Measurements from ENCODE around the gene PTPRD.

PTPRD gene

DNA sequence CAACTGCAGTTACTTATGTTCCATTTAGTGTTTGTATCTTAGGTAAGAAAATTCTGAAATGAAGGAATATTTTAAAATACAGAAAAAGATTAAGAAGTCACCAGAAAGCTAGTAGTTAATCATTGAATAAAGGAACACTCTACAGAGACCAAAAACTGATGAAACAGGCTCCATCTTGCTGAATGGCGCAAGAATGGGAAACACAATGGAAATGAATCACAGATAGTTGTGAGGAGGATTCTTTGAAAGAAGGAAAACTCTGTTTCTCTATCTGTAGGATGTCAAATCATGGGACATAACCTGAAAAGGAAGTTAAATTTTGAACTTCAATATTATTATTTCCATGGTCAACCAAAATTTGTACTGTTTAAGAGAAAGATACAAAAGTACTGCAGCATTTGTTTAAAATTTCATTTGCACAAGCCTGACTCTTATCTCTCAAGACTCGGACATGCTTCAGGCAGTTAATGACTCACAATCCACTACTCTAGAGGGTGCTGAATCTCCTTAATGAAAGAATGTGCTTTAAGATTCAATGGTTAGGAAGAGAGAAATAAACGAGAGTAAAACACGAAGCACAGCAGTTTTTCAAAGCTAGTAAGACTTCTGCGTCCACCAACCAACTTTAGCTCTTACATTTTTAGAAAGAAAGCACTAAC is 1748.8 kb downstream of the PTPRD start:
- Histone ChIP-seq H3K27ac (ENCODE audit: low read depth, low read length) (no peak overlapping the region), H3K9me3 (ENCODE audit: control insufficient read depth, insufficient read depth, low read length) (no peaks in the 10 kb centered on the region), H3K4me1 (ENCODE audit: control insufficient read depth, low read length) (no peaks in the 10 kb centered on the region), H4K20me1 (ENCODE audit: control insufficient read depth, insufficient read depth, low read depth, low read length) (no peaks in the 10 kb centered on the region), H3K36me3 (ENCODE audit: control insufficient read depth, low read length) (no peaks in the 10 kb centered on the region), H3K79me2 (ENCODE audit: control insufficient read depth, low read length) (no peaks in the 10 kb centered on the region), H3K9me2 (replicated peaks; ENCODE audit: control insufficient read depth, low read length) (no peaks in the 10 kb centered on the region), H3K4me3 (ENCODE audit: low read length) (no peak overlapping the region), H3F3A (ENCODE audit: control insufficient read depth, insufficient read depth) (no peaks in the 10 kb centered on the region), H3K27me3 (ENCODE audit: control insufficient read depth, low read length) (no peaks in the 10 kb centered on the region), H3K4me2 (ENCODE audit: low read length) (no peak overlapping the region)
- TF ChIP-seq EZH2phosphoT487 (IDR thresholded peaks at IDR 0.05; ENCODE audit: borderline replicate concordance, low read length): no peak
- TF ChIP-seq, protein P1, sequence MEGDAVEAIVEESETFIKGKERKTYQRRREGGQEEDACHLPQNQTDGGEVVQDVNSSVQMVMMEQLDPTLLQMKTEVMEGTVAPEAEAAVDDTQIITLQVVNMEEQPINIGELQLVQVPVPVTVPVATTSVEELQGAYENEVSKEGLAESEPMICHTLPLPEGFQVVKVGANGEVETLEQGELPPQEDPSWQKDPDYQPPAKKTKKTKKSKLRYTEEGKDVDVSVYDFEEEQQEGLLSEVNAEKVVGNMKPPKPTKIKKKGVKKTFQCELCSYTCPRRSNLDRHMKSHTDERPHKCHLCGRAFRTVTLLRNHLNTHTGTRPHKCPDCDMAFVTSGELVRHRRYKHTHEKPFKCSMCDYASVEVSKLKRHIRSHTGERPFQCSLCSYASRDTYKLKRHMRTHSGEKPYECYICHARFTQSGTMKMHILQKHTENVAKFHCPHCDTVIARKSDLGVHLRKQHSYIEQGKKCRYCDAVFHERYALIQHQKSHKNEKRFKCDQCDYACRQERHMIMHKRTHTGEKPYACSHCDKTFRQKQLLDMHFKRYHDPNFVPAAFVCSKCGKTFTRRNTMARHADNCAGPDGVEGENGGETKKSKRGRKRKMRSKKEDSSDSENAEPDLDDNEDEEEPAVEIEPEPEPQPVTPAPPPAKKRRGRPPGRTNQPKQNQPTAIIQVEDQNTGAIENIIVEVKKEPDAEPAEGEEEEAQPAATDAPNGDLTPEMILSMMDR (IDR thresholded peaks at IDR 0.05; ENCODE audit: low read depth, low read length, poor library complexity, severe bottlenecking): no peak

DNA sequence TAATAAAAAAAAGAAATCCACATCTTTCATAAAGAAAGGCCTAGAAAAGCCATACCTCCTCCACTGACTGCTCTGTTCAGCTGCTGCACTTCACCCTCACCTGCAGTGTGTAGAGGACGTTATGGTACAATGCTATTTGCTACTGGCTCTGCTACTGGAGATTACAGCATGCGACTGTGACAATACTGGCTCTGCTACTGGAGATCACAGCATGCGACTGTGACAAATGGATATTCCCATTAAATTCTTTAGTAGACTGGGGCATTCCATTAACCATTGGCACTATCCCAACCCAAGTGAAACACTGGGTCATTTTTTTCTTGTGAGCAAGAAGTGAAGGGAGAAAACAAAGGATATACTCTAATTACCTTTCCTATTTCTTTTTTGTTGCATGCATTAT is 1749.7 kb downstream of the PTPRD start:
- Histone ChIP-seq H3F3A (ENCODE audit: control insufficient read depth, insufficient read depth) (no peaks in the 10 kb centered on the region), H3K79me2 (ENCODE audit: control insufficient read depth, low read length) (no peaks in the 10 kb centered on the region), H3K36me3 (ENCODE audit: control insufficient read depth, low read length) (no peaks in the 10 kb centered on the region), H3K9me3 (ENCODE audit: control insufficient read depth, insufficient read depth, low read length) (no peaks in the 10 kb centered on the region), H3K4me1 (ENCODE audit: control insufficient read depth, low read length) (no peaks in the 10 kb centered on the region), H3K27ac (ENCODE audit: low read depth, low read length) (no peak overlapping the region), H3K4me2 (ENCODE audit: low read length) (no peak overlapping the region), H3K9me2 (replicated peaks; ENCODE audit: control insufficient read depth, low read length) (no peaks in the 10 kb centered on the region), H4K20me1 (ENCODE audit: control insufficient read depth, insufficient read depth, low read depth, low read length) (no peaks in the 10 kb centered on the region), H3K27me3 (ENCODE audit: control insufficient read depth, low read length) (no peaks in the 10 kb centered on the region), H3K4me3 (ENCODE audit: low read length) (no peak overlapping the region)
- TF ChIP-seq, protein P1 (IDR thresholded peaks at IDR 0.05; ENCODE audit: low read depth, low read length, poor library complexity, severe bottlenecking): no peak
- TF ChIP-seq EZH2phosphoT487 (IDR thresholded peaks at IDR 0.05; ENCODE audit: borderline replicate concordance, low read length): no peak

DNA sequence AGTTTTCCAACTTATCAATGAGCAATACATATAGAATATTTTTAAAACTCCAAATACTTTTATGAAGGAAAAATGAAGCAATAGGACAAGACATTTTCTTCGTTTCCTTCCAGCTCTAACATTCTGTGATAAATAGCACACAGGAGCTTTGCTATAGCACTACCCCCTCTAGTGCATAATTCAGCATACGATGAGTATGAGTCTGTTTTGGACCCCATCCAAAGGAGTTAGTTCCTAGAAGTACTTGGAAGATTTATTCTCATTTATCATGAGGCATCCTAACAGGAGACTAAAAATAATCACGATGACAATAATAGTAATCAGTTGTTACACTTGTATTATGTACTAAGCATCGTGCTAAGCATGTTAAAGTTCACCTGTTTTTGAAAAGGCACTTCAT is 1751.9 kb downstream of the PTPRD start:
- no peak overlapping the region for H3K27ac ChIP-seq (ENCODE audit: low read depth, low read length)
- H3K4me2 ChIP-seq (ENCODE audit: low read length): no peak overlapping the region
- TF ChIP-seq EZH2phosphoT487 (IDR thresholded peaks at IDR 0.05; ENCODE audit: borderline replicate concordance, low read length): no peak
- TF ChIP-seq, protein P1 (IDR thresholded peaks at IDR 0.05; ENCODE audit: low read depth, low read length, poor library complexity, severe bottlenecking): no peak
- H3F3A ChIP-seq (ENCODE audit: control insufficient read depth, insufficient read depth): no peaks in the 10 kb centered on the region
- no peaks in the 10 kb centered on the region for H3K36me3 ChIP-seq (ENCODE audit: control insufficient read depth, low read length)
- H3K9me3 ChIP-seq (ENCODE audit: control insufficient read depth, insufficient read depth, low read length): no peaks in the 10 kb centered on the region
- H3K79me2 ChIP-seq (ENCODE audit: control insufficient read depth, low read length): no peaks in the 10 kb centered on the region
- no peak overlapping the region for H3K4me3 ChIP-seq (ENCODE audit: low read length)
- H3K4me1 ChIP-seq (ENCODE audit: control insufficient read depth, low read length): no peaks in the 10 kb centered on the region
- no peaks in the 10 kb centered on the region for H4K20me1 ChIP-seq (ENCODE audit: control insufficient read depth, insufficient read depth, low read depth, low read length)
- H3K27me3 ChIP-seq (ENCODE audit: control insufficient read depth, low read length): no peaks in the 10 kb centered on the region
- no peaks in the 10 kb centered on the region for H3K9me2 ChIP-seq (replicated peaks; ENCODE audit: control insufficient read depth, low read length)

Measured in DOHH2 (cell line).